Measurements from ENCODE around the gene TMEM267.

DNA sequence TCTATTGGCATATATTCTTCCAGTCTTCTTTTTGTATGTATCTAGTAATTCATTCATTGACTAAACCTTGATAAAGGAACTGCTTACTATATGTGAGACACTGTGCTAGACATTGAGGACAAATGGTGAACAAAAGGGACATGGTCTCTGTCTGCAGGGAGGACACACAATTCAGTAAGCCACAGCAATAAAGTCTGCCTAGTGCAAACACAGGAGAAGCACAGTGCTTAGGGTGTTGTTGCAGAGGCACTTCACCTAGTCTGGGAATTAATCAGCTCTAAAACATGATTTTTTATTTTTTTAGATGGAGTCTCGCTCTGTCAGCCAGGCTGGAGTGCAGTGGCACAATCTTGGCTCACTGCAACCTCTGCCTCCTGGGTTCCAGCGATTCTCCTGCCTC is 65.1 kb downstream of the TMEM267 start:
- no peak for TF ChIP-seq CTCF (IDR thresholded peaks at IDR 0.05)
- no peak for TF ChIP-seq POLR2A (IDR thresholded peaks at IDR 0.05)
